Osteoblast (primary cell): ENCODE data around the gene CCDC137. TPM values are rescaled to one million over a fixed set of nuclear protein-coding genes. Genes with fewer than 3 reads are reported as not detected.

ENCODE experiments used
- DNase-seq: peaks from one replicate; pipeline ENCODE4 v3.0.0; 2011; ENCODE audit warnings: low spot score, mixed read lengths; ENCODE audit not compliant: insufficient read length; ENCODE audit errors: missing footprints
- H2AFZ ChIP-seq: 2 replicates; pipeline ENCODE4 v1.6.0; 2011; ENCODE audit warnings: mild to moderate bottlenecking, low read length
- H3K27ac ChIP-seq: 2 replicates; pipeline ENCODE4 v1.5.1; 2011; ENCODE audit warnings: mild to moderate bottlenecking, low read depth, low read length, moderate library complexity
- H3K27me3 ChIP-seq: 2 replicates; pipeline ENCODE4 v1.6.0; 2012; ENCODE audit warnings: mild to moderate bottlenecking, control low read depth, inconsistent platforms, low read length, moderate library complexity; ENCODE audit not compliant: insufficient read depth
- H3K36me3 ChIP-seq: 2 replicates; pipeline ENCODE4 v1.5.1; 2011; ENCODE audit warnings: mild to moderate bottlenecking, low read length, control low read depth, moderate library complexity; ENCODE audit not compliant: insufficient read depth
- H3K4me1 ChIP-seq: 2 replicates; pipeline ENCODE4 v1.5.1; 2011; ENCODE audit warnings: mild to moderate bottlenecking, low read length, control low read depth, moderate library complexity; ENCODE audit not compliant: insufficient read depth
- H3K4me2 ChIP-seq: 2 replicates; pipeline ENCODE4 v1.6.0; 2011; ENCODE audit warnings: mild to moderate bottlenecking, low read length; ENCODE audit not compliant: insufficient read depth
- H3K4me3 ChIP-seq: fragments of 200-600 bp; sonication (generic); 3 replicates; pipeline ENCODE4 v1.5.1; 2012; ENCODE audit warnings: mild to moderate bottlenecking, low read length, inconsistent platforms; ENCODE audit not compliant: insufficient read depth
- H3K79me2 ChIP-seq: 2 replicates; pipeline ENCODE4 v1.6.0; 2012; ENCODE audit warnings: mild to moderate bottlenecking, low read length, control low read depth, inconsistent platforms; ENCODE audit not compliant: insufficient read depth
- H3K9me3 ChIP-seq: 2 replicates; pipeline ENCODE4 v1.5.1; 2011; ENCODE audit warnings: low read depth, low read length, control low read depth
- H4K20me1 ChIP-seq: 2 replicates; pipeline ENCODE4 v1.6.0; 2012; ENCODE audit warnings: mild to moderate bottlenecking, low read length, control low read depth; ENCODE audit not compliant: insufficient read depth
- total RNA-seq: library from RNA; depleted of rRNA; stranded (reverse); fragments of >200 nt; gene quantifications from 2 replicates; pipeline ENCODE4 v1.2.3, GENCODE V29; 2012
- TF ChIP-seq, protein P1 (sequence below): IDR thresholded peaks from 2 replicates; pipeline ENCODE4 v1.5.1; 2011; ENCODE audit warnings: mild to moderate bottlenecking, low read depth, low read length, moderate library complexity; ENCODE audit errors: extremely low read depth

Gene CCDC137
- total RNA-seq, 1 donor = 4.7 TPM

DNA sequence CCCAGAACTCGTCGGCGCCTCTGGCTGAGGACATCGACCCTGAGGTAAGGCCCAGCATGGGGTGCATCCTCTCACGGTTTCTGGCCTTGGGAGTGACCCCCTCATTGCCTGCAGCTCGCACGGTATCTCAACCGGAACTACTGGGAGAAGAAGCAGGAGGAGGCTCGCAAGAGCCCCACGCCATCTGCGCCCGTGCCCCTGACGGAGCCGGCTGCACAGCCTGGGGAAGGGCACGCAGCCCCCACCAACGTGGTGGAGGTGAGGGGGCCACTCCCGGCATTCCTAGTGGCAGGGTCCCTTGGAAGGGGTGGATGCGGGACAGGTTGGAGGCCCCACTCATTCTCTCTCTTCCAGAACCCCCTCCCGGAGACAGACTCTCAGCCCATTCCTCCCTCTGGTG lies 28.3 kb downstream of the CCDC137 start:
- H4K20me1 ChIP-seq = peaks cover 42% of the 10 kb centered on the region
- no peak overlapping the region for H2AFZ ChIP-seq
- TF ChIP-seq, protein P1, sequence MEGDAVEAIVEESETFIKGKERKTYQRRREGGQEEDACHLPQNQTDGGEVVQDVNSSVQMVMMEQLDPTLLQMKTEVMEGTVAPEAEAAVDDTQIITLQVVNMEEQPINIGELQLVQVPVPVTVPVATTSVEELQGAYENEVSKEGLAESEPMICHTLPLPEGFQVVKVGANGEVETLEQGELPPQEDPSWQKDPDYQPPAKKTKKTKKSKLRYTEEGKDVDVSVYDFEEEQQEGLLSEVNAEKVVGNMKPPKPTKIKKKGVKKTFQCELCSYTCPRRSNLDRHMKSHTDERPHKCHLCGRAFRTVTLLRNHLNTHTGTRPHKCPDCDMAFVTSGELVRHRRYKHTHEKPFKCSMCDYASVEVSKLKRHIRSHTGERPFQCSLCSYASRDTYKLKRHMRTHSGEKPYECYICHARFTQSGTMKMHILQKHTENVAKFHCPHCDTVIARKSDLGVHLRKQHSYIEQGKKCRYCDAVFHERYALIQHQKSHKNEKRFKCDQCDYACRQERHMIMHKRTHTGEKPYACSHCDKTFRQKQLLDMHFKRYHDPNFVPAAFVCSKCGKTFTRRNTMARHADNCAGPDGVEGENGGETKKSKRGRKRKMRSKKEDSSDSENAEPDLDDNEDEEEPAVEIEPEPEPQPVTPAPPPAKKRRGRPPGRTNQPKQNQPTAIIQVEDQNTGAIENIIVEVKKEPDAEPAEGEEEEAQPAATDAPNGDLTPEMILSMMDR = no peak
- H3K4me2 ChIP-seq = no peak overlapping the region
- H3K4me3 ChIP-seq = no peak overlapping the region
- no peak overlapping the region for H3K27ac ChIP-seq
- DNase-seq = no peak
- peaks cover 88% of the 10 kb centered on the region for H3K36me3 ChIP-seq
- H3K4me1 ChIP-seq = no peaks in the 10 kb centered on the region
- H3K9me3 ChIP-seq = no peaks in the 10 kb centered on the region
- peaks cover 83% of the 10 kb centered on the region for H3K79me2 ChIP-seq
- no peaks in the 10 kb centered on the region for H3K27me3 ChIP-seq

DNA sequence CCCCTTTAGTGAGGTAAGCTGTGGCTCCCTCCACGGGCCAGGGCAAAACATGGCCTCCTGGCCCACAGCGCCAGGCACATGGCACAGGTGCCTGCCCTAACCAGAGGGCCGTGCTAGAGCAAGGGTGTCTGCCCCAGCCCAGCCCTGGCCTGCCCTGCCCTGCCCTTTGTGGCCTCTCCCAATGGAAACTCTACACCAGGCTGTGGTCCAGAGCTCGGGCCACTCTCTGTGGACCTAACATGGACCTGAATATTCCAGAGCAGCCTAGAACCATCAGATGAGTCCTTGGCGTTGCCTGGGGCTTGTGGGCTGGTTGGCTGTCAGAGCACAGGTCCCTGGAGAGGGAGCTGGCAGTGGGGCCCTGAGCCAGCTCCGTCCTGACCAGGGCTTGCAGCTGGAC lies 28.7 kb downstream of the CCDC137 start:
- TF ChIP-seq, protein P1 = no peak
- Histone ChIP-seq H3K36me3 (peaks cover 84% of the 10 kb centered on the region), H3K9me3 (no peaks in the 10 kb centered on the region), H4K20me1 (peaks cover 38% of the 10 kb centered on the region), H3K4me3 (no peak overlapping the region), H3K27ac (no peak overlapping the region), H3K27me3 (no peaks in the 10 kb centered on the region), H3K4me1 (no peaks in the 10 kb centered on the region), H2AFZ (no peak overlapping the region), H3K4me2 (no peak overlapping the region), H3K79me2 (peaks cover 80% of the 10 kb centered on the region)
- no peak for DNase-seq

DNA sequence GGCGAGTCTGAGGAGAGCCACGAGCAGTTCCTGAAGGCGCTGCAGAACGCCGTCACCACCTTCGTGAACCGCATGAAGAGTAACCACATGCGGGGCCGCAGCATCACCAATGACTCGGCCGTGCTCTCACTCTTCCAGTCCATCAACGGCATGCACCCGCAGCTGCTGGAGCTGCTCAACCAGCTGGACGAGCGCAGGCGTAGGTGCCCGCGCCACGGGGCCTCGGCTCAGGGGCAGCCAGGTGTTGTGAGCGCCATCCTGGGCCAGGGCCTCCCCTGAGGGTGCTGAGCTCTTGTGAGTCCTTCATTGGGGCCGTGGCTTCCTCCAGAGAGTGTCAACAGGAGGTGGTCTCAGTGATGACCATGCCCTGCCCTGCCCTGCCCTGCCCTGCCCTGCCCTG lies 29.3 kb downstream of the CCDC137 start:
- TF ChIP-seq, protein P1 = no peak
- H3K4me2 ChIP-seq = no peak overlapping the region
- no peak for DNase-seq
- H2AFZ ChIP-seq = no peak overlapping the region
- H3K4me1 ChIP-seq = no peaks in the 10 kb centered on the region
- H3K9me3 ChIP-seq = no peaks in the 10 kb centered on the region
- H3K4me3 ChIP-seq = no peak overlapping the region
- peaks cover 81% of the 10 kb centered on the region for H3K36me3 ChIP-seq
- no peaks in the 10 kb centered on the region for H3K27me3 ChIP-seq
- H3K79me2 ChIP-seq = peaks cover 80% of the 10 kb centered on the region
- H3K27ac ChIP-seq = no peak overlapping the region
- H4K20me1 ChIP-seq = peaks cover 38% of the 10 kb centered on the region

DNA sequence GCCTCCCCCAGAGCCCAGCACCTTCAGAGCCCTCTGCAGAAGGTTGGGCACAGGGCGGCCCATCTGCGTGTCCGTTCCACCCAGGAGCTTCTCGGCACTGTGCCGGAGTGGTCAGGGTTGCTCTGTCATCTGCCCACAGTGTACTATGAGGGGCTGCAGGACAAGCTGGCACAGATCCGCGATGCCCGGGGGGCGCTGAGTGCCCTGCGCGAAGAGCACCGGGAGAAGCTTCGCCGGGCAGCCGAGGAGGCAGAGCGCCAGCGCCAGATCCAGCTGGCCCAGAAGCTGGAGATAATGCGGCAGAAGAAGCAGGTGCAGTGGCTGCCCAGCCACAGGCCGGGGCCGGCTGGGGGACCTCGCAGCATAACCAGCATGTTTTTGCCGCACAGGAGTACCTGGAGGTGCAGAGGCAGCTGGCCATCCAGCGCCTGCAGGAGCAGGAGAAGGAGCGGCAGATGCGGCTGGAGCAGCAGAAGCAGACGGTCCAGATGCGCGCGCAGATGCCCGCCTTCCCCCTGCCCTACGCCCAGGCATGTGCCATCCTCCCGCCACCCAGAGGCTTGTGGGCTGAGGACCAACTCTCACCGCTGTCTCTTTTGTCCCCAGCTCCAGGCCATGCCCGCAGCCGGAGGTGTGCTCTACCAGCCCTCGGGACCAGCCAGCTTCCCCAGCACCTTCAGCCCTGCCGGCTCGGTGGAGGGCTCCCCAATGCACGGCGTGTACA lies 29.8 kb downstream of the CCDC137 start:
- TF ChIP-seq, protein P1 = no peak
- DNase-seq = no peak
- H3K27ac ChIP-seq = no peak overlapping the region
- H4K20me1 ChIP-seq = peaks cover 40% of the 10 kb centered on the region
- no peaks in the 10 kb centered on the region for H3K4me1 ChIP-seq
- H3K36me3 ChIP-seq = peaks cover 81% of the 10 kb centered on the region
- peaks cover 80% of the 10 kb centered on the region for H3K79me2 ChIP-seq
- no peaks in the 10 kb centered on the region for H3K9me3 ChIP-seq
- no peak overlapping the region for H3K4me3 ChIP-seq
- H2AFZ ChIP-seq = no peak overlapping the region
- H3K4me2 ChIP-seq = no peak overlapping the region
- no peaks in the 10 kb centered on the region for H3K27me3 ChIP-seq
